Measurements from ENCODE around the gene TTC28.

DNA sequence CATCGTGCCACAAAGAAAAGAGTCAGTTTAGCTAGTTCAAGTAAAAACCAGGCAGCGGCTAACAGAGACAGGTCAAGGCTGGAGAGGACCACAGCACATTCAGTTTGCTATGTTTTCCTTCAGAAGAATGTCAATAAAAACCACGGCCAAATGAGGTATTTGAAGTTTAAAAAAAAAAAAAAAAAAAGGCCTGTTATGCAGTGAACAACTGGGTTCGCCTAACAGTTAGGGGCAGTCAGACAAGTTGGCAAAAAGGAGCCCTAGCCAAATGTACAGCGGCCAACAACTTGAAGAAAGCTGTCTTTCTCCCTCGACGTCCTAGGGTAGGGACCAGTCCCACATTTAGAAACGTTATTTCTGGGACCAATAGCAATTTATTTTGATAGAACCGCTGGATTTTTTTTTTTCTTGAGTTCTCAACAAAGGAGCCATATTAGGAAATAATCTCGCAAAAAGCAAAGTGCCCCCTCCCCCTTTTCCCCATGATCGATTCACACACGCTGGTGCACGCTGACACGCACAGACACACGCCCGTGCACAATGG is 237.8 kb downstream of the TTC28 start:
- TF ChIP-seq CTCF (IDR thresholded peaks at IDR 0.05): no peak
- TF ChIP-seq POLR2A (IDR thresholded peaks at IDR 0.05): no peak

Measured in thyroid gland (tissue), 4 donors.